ENCODE measurements around the gene SMIM21.

Gene SMIM21

GRCh38 chr18:75441896-75442295, 14.4 kb upstream of the SMIM21 start:
- TF ChIP-seq, protein P1, sequence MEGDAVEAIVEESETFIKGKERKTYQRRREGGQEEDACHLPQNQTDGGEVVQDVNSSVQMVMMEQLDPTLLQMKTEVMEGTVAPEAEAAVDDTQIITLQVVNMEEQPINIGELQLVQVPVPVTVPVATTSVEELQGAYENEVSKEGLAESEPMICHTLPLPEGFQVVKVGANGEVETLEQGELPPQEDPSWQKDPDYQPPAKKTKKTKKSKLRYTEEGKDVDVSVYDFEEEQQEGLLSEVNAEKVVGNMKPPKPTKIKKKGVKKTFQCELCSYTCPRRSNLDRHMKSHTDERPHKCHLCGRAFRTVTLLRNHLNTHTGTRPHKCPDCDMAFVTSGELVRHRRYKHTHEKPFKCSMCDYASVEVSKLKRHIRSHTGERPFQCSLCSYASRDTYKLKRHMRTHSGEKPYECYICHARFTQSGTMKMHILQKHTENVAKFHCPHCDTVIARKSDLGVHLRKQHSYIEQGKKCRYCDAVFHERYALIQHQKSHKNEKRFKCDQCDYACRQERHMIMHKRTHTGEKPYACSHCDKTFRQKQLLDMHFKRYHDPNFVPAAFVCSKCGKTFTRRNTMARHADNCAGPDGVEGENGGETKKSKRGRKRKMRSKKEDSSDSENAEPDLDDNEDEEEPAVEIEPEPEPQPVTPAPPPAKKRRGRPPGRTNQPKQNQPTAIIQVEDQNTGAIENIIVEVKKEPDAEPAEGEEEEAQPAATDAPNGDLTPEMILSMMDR (IDR thresholded peaks at IDR 0.05), result no peak

DNA sequence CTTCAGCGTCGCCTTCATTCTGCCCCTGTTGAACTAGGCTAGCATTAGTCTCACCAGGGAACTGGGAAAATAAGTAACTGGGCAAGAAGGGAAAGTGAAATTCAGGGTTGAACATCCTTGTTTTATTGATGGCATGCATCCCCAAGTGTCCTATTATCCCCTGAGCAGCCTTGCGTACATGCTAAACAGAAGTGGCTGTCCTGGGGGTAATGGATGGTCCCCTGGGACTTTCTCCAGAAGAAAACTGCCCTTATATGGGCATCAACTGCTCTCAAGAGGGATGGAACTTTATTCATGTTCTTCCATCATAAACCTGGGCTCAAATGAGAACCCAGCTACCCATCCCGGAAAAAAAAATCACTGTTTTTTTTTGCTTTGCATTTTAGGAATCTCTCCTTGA, 11.8 kb upstream of the SMIM21 start:
- TF ChIP-seq, protein P1 (IDR thresholded peaks at IDR 0.05), result no peak

DNA sequence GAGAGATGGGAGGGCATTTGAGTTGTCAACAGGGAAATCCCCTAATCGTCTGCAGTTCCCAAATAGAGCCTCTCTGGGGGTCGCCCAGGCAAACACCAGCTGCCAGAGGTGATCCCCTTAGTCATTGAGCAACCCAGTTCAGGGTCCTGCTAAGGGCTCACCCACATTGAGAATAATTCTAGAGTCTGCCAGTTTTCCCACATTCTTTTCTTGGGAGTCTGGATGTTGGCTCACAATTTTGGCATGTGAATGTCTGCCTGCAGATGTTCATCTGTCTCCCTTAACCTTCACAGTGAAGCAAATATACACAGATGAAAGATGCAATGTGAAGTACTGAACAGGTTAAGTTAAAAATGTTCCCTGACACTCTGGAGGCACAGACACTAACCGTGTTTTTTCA, 11.4 kb upstream of the SMIM21 start:
- TF ChIP-seq, protein P1 (IDR thresholded peaks at IDR 0.05), result no peak

DNA sequence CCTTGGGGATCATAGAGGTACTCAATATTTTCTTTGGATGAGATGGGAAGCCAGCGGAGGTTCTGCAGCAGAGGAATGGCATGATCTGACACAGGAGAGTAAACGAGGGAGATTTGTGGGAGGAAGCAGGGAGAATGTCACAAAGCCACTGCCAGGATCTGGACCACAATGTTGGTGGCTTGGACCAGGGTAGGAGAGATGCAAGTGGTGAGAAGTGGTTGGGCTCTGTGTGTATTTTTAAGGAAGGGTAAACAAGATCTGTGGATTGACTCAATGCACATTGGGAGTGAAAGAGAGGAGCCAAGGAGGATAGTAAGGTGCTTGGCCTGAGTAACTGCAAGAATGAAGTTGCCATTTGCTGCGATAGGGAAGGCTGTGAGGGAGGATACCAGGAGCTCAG, 10.5 kb upstream of the SMIM21 start:
- TF ChIP-seq, protein P1 (IDR thresholded peaks at IDR 0.05), result no peak

DNA sequence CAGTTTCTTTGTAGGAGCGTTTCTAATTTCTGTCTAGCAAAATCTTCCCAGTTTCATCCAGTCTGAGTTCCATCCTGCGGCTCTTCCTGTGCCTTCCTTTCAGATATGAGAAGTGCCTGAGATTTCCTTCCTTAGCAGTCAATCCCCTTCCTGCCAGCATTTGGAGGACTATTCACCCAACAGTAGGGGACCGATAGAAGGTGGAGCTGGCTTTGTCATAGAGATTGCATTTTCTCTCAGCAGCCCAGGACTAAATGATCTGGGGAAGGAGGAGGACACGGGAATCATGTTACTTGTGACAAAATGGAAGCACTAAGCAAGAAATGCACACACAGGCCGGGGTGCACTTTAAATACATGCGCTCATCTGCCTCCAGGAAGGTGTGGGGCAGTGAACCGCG, 5.6 kb upstream of the SMIM21 start:
- TF ChIP-seq, protein P1 (IDR thresholded peaks at IDR 0.05), result no peak

DNA sequence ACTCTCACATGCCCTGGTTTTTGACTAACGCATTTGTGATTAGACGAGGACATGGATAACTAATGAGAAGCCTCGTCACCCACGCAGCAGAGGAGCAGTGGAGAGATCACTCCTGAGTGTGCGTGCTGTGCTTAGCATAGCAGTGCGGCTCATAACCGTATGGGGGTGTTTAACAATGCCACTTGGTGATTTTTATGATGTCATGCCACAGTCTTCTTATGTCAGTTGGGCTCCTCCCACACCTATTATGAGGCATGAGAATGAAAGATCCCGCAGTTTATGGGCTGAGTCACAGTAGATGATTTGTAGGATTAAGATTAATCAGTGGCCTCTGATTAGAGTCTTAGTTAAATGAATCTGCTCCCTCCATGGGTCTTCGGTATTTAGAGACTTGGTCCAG, 2.5 kb upstream of the SMIM21 start:
- TF ChIP-seq, protein P1 (IDR thresholded peaks at IDR 0.05), result no peak

- TF ChIP-seq, protein P1 (IDR thresholded peaks at IDR 0.05), result no peak
Observed at GRCh38 chr18:75428490-75428889, 987 bp upstream of the SMIM21 start.

GRCh38 chr18:75422341-75422910, 5.1 kb downstream of the SMIM21 start:
- TF ChIP-seq, protein P1 (IDR thresholded peaks at IDR 0.05), result no peak

All from LNCAP (cell line).